ENCODE results near the gene LARP1. TPM values are rescaled to one million over a fixed set of nuclear protein-coding genes. Genes with fewer than 3 reads are reported as not detected.

LARP1 gene
- total RNA-seq, 6 experiments from 2014 or later = 58.2 to 85.7 (median 73.0) TPM

DNA sequence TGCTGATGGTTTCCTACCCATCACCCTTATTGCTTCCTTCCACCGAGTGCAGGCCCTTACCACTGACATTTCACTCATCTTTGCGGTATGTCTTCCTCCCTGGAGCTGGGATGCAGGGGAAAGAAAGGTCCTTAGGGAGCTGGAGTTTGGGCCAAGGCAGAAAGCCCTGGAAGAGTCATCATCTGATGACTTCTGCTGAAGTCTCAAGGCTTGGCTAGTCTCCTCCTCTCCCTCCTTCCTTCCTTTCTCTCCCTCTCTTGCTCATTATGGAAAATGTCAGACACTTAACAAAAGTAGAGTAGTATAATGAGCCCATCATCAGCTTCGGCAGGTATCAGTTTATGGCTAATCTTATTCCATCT is 40.0 kb downstream of the LARP1 start:
- Histone ChIP-seq H3K4me3 (no peak overlapping the region), H3K4me1 (no peaks in the 10 kb centered on the region), H3K27ac (no peak overlapping the region), H3K36me3 (peaks cover 0 to 90% (median 31%) of the 10 kb centered on the region in 4 donors), H3K9me3 (no peaks in the 10 kb centered on the region), H3K27me3 (no peaks in the 10 kb centered on the region)
- no peak for DNase-seq
- intact Hi-C loops (cut with DNase I) = no loop called here
- ATAC-seq = no peak
- 81% methylated on average over 3 of the region's 3 CpGs for WGBS (ENCODE audit: insufficient coverage, low coverage, low lambda C conversion rate, missing lambda C conversion rate)
- no peak for TF ChIP-seq POLR2A (IDR thresholded peaks at IDR 0.05)
- TF ChIP-seq, protein P1, sequence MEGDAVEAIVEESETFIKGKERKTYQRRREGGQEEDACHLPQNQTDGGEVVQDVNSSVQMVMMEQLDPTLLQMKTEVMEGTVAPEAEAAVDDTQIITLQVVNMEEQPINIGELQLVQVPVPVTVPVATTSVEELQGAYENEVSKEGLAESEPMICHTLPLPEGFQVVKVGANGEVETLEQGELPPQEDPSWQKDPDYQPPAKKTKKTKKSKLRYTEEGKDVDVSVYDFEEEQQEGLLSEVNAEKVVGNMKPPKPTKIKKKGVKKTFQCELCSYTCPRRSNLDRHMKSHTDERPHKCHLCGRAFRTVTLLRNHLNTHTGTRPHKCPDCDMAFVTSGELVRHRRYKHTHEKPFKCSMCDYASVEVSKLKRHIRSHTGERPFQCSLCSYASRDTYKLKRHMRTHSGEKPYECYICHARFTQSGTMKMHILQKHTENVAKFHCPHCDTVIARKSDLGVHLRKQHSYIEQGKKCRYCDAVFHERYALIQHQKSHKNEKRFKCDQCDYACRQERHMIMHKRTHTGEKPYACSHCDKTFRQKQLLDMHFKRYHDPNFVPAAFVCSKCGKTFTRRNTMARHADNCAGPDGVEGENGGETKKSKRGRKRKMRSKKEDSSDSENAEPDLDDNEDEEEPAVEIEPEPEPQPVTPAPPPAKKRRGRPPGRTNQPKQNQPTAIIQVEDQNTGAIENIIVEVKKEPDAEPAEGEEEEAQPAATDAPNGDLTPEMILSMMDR (IDR thresholded peaks at IDR 0.05) = no peak

DNA sequence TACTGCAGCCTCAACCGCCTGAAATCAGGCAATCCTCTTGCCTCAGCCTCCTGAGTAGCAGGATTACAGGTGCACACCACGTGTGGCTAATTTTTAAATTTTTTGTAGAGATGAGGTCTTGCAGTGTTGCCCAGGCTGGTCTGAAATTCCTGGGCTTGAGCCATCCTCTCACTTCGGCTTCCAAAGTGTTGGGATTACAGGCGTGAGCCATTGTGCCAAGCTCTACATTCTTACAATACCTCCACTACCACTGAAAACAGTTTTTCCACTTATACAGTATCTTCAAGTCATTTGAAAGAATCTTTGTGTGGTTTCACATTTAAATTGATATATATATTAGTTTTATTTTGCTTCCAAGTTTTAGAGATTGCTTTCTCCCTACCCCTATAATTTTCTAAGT is 42.6 kb downstream of the LARP1 start:
- H3K4me1 ChIP-seq = no peaks in the 10 kb centered on the region
- no peak for ATAC-seq
- intact Hi-C loops (cut with DNase I) = no loop called here
- no peak overlapping the region for H3K4me3 ChIP-seq
- no peak for DNase-seq
- no peaks in the 10 kb centered on the region for H3K27me3 ChIP-seq
- 73% methylated on average over 4 of the region's 4 CpGs for WGBS (ENCODE audit: insufficient coverage, low coverage, low lambda C conversion rate, missing lambda C conversion rate)
- no peak overlapping the region for H3K27ac ChIP-seq
- no peaks in the 10 kb centered on the region for H3K9me3 ChIP-seq
- no peak for TF ChIP-seq POLR2A (IDR thresholded peaks at IDR 0.05)
- peaks cover 0 to 92% (median 39%) of the 10 kb centered on the region in 4 donors for H3K36me3 ChIP-seq

DNA sequence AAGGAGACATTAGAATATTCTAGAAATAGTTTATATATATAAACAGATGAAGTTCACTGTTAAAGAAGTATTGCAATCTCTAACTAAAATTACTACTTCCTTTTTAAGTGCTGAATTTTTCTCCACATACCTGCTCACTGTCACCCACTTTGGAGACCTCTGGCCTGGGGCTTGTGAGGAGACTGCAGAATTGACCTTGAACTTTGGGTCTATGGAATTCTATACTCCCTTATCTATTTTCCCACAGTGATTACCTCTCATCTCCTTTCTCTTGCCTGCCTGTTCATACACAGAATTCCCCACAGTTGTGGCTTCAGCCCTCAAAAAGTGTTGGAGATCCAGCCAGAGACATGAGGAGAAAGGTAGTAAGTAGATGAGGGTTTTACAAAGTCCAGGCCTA is 45.4 kb downstream of the LARP1 start:
- ATAC-seq (no peak), DNase-seq (no peak)
- Histone ChIP-seq H3K27ac (no peak overlapping the region), H3K36me3 (peaks cover 8 to 93% (median 47%) of the 10 kb centered on the region in 4 donors), H3K27me3 (no peaks in the 10 kb centered on the region), H3K9me3 (no peaks in the 10 kb centered on the region), H3K4me1 (no peaks in the 10 kb centered on the region), H3K4me3 (no peak overlapping the region)
- intact Hi-C loops (cut with DNase I) = no loop called here
- TF ChIP-seq POLR2A (IDR thresholded peaks at IDR 0.05) = no peak
- TF ChIP-seq, protein P1 (IDR thresholded peaks at IDR 0.05) = no peak

DNA sequence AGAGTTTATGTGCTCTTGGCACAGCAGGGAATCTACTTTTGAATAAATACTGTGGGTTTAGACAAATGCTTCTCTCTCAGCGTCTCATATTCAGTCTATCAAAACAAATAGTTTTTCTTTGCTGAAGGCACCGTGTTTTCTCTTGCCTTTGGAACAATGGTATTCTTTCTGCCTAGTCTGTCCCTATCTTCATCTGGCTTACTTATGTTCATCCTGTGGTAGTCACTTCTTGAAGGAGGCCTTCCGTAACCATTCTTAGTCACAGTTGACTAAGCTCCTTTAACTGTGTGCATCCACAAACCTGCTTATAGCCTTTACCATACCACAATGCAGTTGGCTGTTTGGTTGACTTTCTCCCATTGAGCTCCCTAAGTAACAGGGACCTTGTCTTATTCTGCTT is 45.9 kb downstream of the LARP1 start:
- H3K27me3 ChIP-seq = no peaks in the 10 kb centered on the region
- TF ChIP-seq POLR2A (IDR thresholded peaks at IDR 0.05) = no peak
- TF ChIP-seq, protein P1 (IDR thresholded peaks at IDR 0.05) = no peak
- no peaks in the 10 kb centered on the region for H3K9me3 ChIP-seq
- no peak overlapping the region for H3K4me3 ChIP-seq
- no peaks in the 10 kb centered on the region for H3K4me1 ChIP-seq
- intact Hi-C loops (cut with DNase I) = no loop called here
- H3K27ac ChIP-seq = no peak overlapping the region
- ATAC-seq = no peak
- H3K36me3 ChIP-seq = peaks cover 8 to 98% (median 50%) of the 10 kb centered on the region in 4 donors
- DNase-seq = no peak
- 82% methylated on average over 3 of the region's 3 CpGs for WGBS (ENCODE audit: insufficient coverage, low coverage, low lambda C conversion rate, missing lambda C conversion rate)

DNA sequence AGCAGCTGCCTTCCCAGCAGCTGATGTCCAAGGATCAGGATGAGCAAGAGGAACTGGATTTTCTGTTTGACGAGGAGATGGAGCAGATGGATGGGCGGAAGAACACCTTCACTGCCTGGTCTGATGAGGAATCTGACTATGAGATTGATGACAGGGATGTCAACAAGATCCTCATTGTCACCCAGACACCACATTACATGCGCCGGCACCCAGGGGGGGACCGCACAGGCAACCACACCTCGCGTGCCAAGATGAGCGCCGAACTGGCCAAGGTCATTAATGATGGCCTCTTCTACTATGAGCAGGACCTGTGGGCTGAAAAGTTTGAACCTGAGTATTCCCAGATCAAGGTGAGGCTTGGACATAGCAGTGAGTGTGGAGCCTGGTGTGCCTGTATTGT is 46.9 kb downstream of the LARP1 start:
- ATAC-seq (no peak), DNase-seq (no peak)
- peaks cover 8 to 98% (median 49%) of the 10 kb centered on the region in 4 donors for H3K36me3 ChIP-seq
- H3K9me3 ChIP-seq = no peaks in the 10 kb centered on the region
- no peak overlapping the region for H3K4me3 ChIP-seq
- H3K27ac ChIP-seq = no peak overlapping the region
- H3K4me1 ChIP-seq = no peaks in the 10 kb centered on the region
- 100% methylated on average over 2 of the region's 9 CpGs for WGBS (ENCODE audit: insufficient coverage, low coverage, low lambda C conversion rate, missing lambda C conversion rate)
- intact Hi-C loops (cut with DNase I) = no loop called here
- TF ChIP-seq, protein P1 (IDR thresholded peaks at IDR 0.05) = no peak
- TF ChIP-seq POLR2A (IDR thresholded peaks at IDR 0.05) = no peak
- H3K27me3 ChIP-seq = no peaks in the 10 kb centered on the region

Measured in right lobe of liver (tissue), 6 donors.